Activated naive CD8-positive, alpha-beta T cell treated with anti-CD3 and anti-CD28 coated beads for 36 hours (primary cell): Measurements from ENCODE around the gene CAV2. TPM values are rescaled to one million over a fixed set of nuclear protein-coding genes. Genes with fewer than 3 reads are reported as not detected.

ENCODE experiments used
- DNase-seq: peaks from one replicate; pipeline ENCODE4 v3.0.0; 2021
- H3K27ac Mint-ChIP-seq: one replicate; pipeline ENCODE4 v1.8.0; 2022; ENCODE audit warnings: mild to moderate bottlenecking, moderate library complexity, mixed read lengths
- H3K27me3 Mint-ChIP-seq: one replicate; pipeline ENCODE4 v1.8.0; 2022; ENCODE audit warnings: mild to moderate bottlenecking, mixed read lengths
- H3K36me3 Mint-ChIP-seq: one replicate; pipeline ENCODE4 v1.8.0; 2021; ENCODE audit warnings: mild to moderate bottlenecking, mixed read lengths
- H3K4me1 Mint-ChIP-seq: one replicate; pipeline ENCODE4 v1.8.0; 2021; ENCODE audit warnings: mixed read lengths
- H3K4me3 Mint-ChIP-seq: one replicate; pipeline ENCODE4 v1.8.0; 2022; ENCODE audit warnings: mild to moderate bottlenecking, moderate library complexity, mixed read lengths
- H3K9me3 Mint-ChIP-seq: one replicate; pipeline ENCODE4 v1.8.0; 2022; ENCODE audit warnings: mixed read lengths
- total RNA-seq, 2 experiments: library from RNA; stranded (reverse); gene quantifications; one replicate each; pipeline ENCODE4 v1.2.3, GENCODE V29; 2021

CAV2 gene
- total RNA-seq, 2 experiments from 2014 or later = not detected

GRCh38 chr7:116487907-116488521, 11.5 kb upstream of the CAV2 start:
- Mint-ChIP-seq H3K27ac (no peak overlapping the region), H3K4me1 (no peaks in the 10 kb centered on the region), H3K4me3 (no peak overlapping the region), H3K36me3 (no peaks in the 10 kb centered on the region), H3K27me3 (peaks cover 47% of the 10 kb centered on the region), H3K9me3 (no peaks in the 10 kb centered on the region)
- DNase-seq = no peak

DNA sequence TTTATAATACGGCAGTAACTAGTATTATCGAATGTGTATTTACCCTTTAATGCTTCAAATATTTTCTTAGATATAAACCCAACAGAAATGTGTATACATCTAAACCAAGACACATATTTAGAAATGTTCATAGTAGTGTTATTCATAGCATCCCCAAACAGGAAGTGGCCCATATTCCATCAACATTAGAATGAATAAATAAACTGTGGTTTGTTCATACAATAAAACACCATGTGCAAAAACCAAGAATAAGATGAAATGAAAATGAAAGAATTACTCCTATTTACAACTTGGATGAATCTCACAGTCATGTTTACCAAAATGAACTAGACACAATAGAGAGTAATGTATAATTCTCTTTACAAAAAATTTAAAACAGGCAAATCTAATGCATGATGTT, 9.2 kb upstream of the CAV2 start:
- no peak for DNase-seq
- Mint-ChIP-seq H3K36me3 (no peaks in the 10 kb centered on the region), H3K4me1 (no peaks in the 10 kb centered on the region), H3K27ac (no peak overlapping the region), H3K27me3 (peaks cover 48% of the 10 kb centered on the region), H3K9me3 (no peaks in the 10 kb centered on the region), H3K4me3 (no peak overlapping the region)

GRCh38 chr7:116491887-116492653, 7.5 kb upstream of the CAV2 start:
- DNase-seq = no peak
- Mint-ChIP-seq H3K9me3 (peaks cover 3% of the 10 kb centered on the region), H3K4me1 (no peaks in the 10 kb centered on the region), H3K4me3 (no peak overlapping the region), H3K36me3 (no peaks in the 10 kb centered on the region), H3K27ac (no peak overlapping the region), H3K27me3 (peaks cover 53% of the 10 kb centered on the region)

- Mint-ChIP-seq H3K9me3 (peaks cover 4% of the 10 kb centered on the region), H3K36me3 (no peaks in the 10 kb centered on the region), H3K27ac (no peak overlapping the region), H3K4me1 (no peaks in the 10 kb centered on the region), H3K4me3 (no peak overlapping the region), H3K27me3 (peaks cover 55% of the 10 kb centered on the region)
- DNase-seq = no peak
Measured at GRCh38 chr7:116492654-116493109, 6.9 kb upstream of the CAV2 start.

GRCh38 chr7:116493449-116493848, 6.1 kb upstream of the CAV2 start:
- Mint-ChIP-seq H3K27me3 (peaks cover 61% of the 10 kb centered on the region), H3K9me3 (peaks cover 4% of the 10 kb centered on the region), H3K4me3 (no peak overlapping the region), H3K4me1 (no peaks in the 10 kb centered on the region), H3K36me3 (no peaks in the 10 kb centered on the region), H3K27ac (no peak overlapping the region)
- DNase-seq = no peak

DNA sequence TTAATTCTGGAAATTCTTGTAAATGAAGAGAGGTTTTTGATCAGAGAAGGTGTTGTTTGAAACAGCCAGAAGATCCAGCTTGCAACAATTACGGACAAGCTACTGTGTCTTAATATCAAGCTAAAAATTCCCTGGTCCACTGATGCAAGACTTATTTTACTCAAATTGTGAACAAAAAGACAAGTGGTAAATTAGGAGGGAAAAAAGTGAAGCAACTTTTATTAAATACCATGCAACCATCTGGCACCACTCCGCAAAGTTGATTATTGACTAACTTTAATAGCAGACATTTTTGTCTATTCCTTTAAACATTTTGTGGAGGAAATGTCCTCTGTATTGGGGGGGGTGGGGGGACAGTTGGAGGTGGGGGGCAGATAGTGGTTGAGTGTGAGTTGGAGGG, 5.1 kb upstream of the CAV2 start:
- no peak for DNase-seq
- Mint-ChIP-seq H3K9me3 (peaks cover 4% of the 10 kb centered on the region), H3K36me3 (no peaks in the 10 kb centered on the region), H3K4me3 (no peak overlapping the region), H3K27me3 (peaks cover 70% of the 10 kb centered on the region), H3K27ac (no peak overlapping the region), H3K4me1 (no peaks in the 10 kb centered on the region)

DNA sequence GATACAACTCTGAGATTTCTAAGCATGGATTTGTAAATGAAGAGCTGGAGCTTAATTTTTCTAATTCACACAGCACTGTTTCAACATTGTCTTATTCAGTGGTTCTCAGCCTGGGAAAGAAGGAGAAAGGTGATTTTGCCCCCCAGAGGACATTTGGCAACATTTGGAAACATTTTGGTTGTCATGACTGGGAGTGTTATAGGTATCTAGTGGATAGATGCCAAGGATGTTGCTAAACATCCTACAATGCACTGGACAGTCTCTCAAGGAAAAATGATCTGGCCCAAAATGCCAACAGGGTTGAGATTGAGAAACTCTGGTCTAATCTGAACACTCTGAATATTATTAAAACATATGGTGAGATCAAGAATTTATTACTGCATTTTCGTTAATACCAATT, 3.8 kb upstream of the CAV2 start:
- H3K27ac Mint-ChIP-seq = no peak overlapping the region
- H3K4me3 Mint-ChIP-seq = no peak overlapping the region
- H3K27me3 Mint-ChIP-seq = peaks cover 70% of the 10 kb centered on the region
- no peak for DNase-seq
- H3K36me3 Mint-ChIP-seq = no peaks in the 10 kb centered on the region
- peaks cover 7% of the 10 kb centered on the region for H3K4me1 Mint-ChIP-seq
- H3K9me3 Mint-ChIP-seq = peaks cover 4% of the 10 kb centered on the region

GRCh38 chr7:116496653-116497052, 2.9 kb upstream of the CAV2 start:
- peaks cover 9% of the 10 kb centered on the region for H3K4me1 Mint-ChIP-seq
- H3K36me3 Mint-ChIP-seq = no peaks in the 10 kb centered on the region
- peaks cover 70% of the 10 kb centered on the region for H3K27me3 Mint-ChIP-seq
- DNase-seq = no peak
- H3K9me3 Mint-ChIP-seq = peaks cover 4% of the 10 kb centered on the region
- H3K27ac Mint-ChIP-seq = no peak overlapping the region
- H3K4me3 Mint-ChIP-seq = no peak overlapping the region

DNA sequence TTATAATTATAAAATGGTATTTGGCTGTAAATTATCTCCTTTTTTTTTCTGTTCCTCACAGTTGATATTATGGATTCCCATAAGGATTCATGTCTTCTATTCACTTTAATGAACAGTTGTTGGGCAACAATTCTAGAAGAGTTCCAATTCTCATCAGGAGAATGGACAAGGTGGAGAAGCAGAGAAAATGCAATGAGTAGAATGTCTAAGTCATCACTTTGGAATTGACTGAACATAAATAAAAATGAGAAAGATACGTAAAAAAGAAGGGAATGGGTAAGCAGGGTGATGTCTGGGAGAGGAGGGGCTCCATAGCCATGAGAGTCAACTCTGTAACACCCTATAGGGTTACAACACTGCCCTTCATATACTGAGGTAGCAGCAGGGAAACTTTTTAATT, 1.8 kb upstream of the CAV2 start:
- no peaks in the 10 kb centered on the region for H3K36me3 Mint-ChIP-seq
- peaks cover 4% of the 10 kb centered on the region for H3K9me3 Mint-ChIP-seq
- H3K27me3 Mint-ChIP-seq = peaks cover 67% of the 10 kb centered on the region
- no peak for DNase-seq
- H3K4me3 Mint-ChIP-seq = no peak overlapping the region
- no peak overlapping the region for H3K27ac Mint-ChIP-seq
- peaks cover 9% of the 10 kb centered on the region for H3K4me1 Mint-ChIP-seq

DNA sequence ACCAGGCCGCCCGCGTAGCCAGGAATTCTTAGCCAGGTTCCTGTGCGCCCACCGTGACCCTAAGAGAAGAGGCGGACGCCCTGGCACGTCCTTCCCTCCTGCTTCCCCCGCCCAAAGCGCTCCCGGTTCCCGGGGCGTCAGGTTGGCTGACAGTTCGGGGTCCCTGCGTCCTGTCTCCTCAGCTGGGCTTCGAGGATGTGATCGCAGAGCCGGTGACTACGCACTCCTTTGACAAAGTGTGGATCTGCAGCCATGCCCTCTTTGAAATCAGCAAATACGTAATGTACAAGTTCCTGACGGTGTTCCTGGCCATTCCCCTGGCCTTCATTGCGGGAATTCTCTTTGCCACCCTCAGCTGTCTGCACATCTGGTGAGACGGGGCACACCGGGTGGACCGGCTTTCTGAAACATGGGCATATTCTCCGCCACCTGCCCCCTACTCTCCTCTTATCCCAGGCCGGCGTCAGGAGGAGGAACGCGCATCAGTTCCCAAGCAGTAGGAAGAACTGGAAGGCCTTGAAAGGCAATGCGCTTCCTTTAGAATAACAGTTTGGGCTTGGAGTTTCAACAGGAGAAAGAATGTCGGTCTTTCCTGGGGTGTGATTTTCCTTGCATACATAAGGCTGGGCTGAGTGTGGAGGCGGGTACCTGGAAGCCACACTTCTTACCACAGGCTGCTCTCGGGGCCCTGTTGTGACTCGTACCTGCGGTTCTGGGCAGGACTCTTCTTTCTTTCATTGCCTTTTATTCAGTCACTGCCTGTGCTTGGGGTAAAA, 728 bp downstream of the CAV2 start:
- H3K4me3 Mint-ChIP-seq = peak overlapping the region; percentile 48
- peak; percentile 60 for DNase-seq
- no peak overlapping the region for H3K27ac Mint-ChIP-seq
- no peaks in the 10 kb centered on the region for H3K36me3 Mint-ChIP-seq
- peaks cover 68% of the 10 kb centered on the region for H3K27me3 Mint-ChIP-seq
- H3K4me1 Mint-ChIP-seq = peaks cover 9% of the 10 kb centered on the region
- peaks cover 4% of the 10 kb centered on the region for H3K9me3 Mint-ChIP-seq

- Mint-ChIP-seq H3K4me3 (no peak overlapping the region), H3K4me1 (peaks cover 9% of the 10 kb centered on the region), H3K27ac (no peak overlapping the region), H3K9me3 (peaks cover 4% of the 10 kb centered on the region), H3K27me3 (peaks cover 68% of the 10 kb centered on the region), H3K36me3 (no peaks in the 10 kb centered on the region)
- DNase-seq = no peak
Measured at GRCh38 chr7:116501425-116502167, 2.1 kb downstream of the CAV2 start.

DNA sequence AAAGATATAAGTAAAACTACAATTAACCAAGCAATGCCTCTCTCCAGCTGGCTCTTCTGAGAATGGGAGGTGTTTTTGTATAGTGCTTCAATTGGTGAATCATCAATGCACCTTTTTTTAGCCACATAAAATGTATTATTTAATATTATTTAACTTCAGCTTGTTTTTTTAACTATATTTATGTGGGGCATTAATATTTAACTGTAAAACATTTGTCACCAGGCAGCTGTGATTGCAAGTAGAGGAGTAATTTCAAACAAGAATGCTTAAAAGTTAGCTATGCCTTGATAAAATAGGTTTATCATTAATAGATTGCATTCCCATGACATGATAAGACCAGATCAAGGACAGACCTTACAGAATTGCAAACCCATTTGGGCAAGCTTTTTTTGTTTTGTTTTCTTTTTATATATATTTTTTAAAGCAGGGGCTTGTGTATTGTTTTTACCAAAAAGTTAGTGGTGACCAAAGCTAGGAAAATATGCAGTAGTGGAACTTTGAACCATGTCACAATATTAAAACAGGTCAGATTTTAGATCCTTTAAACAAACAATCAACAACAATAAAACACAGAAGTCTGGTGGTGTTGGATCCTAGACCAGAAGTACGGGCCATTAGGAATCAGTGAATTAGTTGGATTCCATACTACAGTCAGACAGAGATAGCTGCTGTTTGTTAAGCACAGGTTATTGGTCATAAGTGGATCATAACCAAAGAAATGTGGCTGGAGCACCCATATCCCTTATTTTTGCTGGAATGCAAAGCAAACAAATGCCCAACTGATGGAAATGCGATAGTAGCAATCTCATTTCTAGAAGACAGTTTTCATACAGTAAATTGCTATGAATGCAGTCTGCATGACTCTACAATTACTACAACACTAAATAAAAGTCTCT, 2.9 kb downstream of the CAV2 start:
- Mint-ChIP-seq H3K4me1 (peaks cover 9% of the 10 kb centered on the region), H3K9me3 (no peaks in the 10 kb centered on the region), H3K36me3 (no peaks in the 10 kb centered on the region), H3K27ac (no peak overlapping the region), H3K4me3 (no peak overlapping the region), H3K27me3 (peaks cover 66% of the 10 kb centered on the region)
- DNase-seq = no peak

DNA sequence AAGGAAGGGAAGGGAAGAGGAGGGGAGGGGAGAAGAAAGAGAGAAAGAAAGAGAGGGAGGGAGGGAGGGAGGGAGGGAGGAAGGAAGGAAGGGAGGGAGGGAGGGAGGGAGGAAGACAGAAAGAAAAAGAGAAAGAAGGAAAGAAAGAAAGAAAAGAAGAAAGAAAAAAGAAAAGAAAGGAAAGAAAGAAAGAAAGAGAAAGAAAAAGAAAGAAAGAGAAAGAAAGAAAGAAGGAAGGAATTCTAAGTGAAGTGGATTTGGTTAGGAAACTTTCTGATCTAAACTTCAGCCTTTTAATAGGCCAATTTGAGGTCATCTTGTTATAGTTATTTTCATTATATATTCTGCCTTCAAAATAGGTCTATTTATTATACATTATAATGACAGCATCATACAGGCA, 4.3 kb downstream of the CAV2 start:
- DNase-seq = no peak
- Mint-ChIP-seq H3K4me3 (no peak overlapping the region), H3K36me3 (no peaks in the 10 kb centered on the region), H3K27ac (no peak overlapping the region), H3K27me3 (peaks cover 52% of the 10 kb centered on the region), H3K9me3 (no peaks in the 10 kb centered on the region), H3K4me1 (peaks cover 9% of the 10 kb centered on the region)

- H3K27me3 Mint-ChIP-seq = peaks cover 51% of the 10 kb centered on the region
- no peak for DNase-seq
- no peaks in the 10 kb centered on the region for H3K36me3 Mint-ChIP-seq
- H3K4me3 Mint-ChIP-seq = no peak overlapping the region
- H3K4me1 Mint-ChIP-seq = peaks cover 7% of the 10 kb centered on the region
- no peak overlapping the region for H3K27ac Mint-ChIP-seq
- no peaks in the 10 kb centered on the region for H3K9me3 Mint-ChIP-seq
Measured at GRCh38 chr7:116505278-116505677, 5.7 kb downstream of the CAV2 start.
